Keratinocyte (primary cell): Measurements from ENCODE around the gene PCBP1.

Experiments used
- CTCF ChIP-seq, 3 experiments: IDR thresholded peaks in 1 of 3; conservative IDR thresholded peaks in 1 of 3; optimal IDR thresholded peaks in 1 of 3; 2 replicates in 2 of 3; 3 replicates in 1 of 3; pipeline versions ENCODE3 to v1.5.1; 2011; ENCODE audit warnings: low read length in 3 of 3, mild to moderate bottlenecking in 3 of 3, moderate library complexity in 2 of 3, control low read depth in 1 of 3, inconsistent platforms in 1 of 3; ENCODE audit not compliant: insufficient read depth in 2 of 3; ENCODE audit errors: extremely low read depth in 1 of 3
- EZH2 ChIP-seq: IDR thresholded peaks from one replicate; pipeline ENCODE4 v1.6.1; 2012; ENCODE audit warnings: inconsistent platforms, mild to moderate bottlenecking, low read length, moderate library complexity

GRCh38 chr2:70111752-70112591 is 24.7 kb downstream of the PCBP1 start:
- TF ChIP-seq CTCF (optimal IDR thresholded peaks at IDR 0.05 in 1 of 3, IDR thresholded peaks at IDR 0.05 in 1 of 3, conservative IDR thresholded peaks at IDR 0.05 in 1 of 3; ENCODE audit: extremely low read depth in 1 of 3, insufficient read depth in 2 of 3, low read length in 3 of 3) (no peak), EZH2 (no peak)
